ENCODE measurements around the gene PPP1R17. TPM values are rescaled to one million over a fixed set of nuclear protein-coding genes. Genes with fewer than 3 reads are reported as not detected.

Gene PPP1R17
- total and polyA plus RNA-seq, 8 donors = not detected

DNA sequence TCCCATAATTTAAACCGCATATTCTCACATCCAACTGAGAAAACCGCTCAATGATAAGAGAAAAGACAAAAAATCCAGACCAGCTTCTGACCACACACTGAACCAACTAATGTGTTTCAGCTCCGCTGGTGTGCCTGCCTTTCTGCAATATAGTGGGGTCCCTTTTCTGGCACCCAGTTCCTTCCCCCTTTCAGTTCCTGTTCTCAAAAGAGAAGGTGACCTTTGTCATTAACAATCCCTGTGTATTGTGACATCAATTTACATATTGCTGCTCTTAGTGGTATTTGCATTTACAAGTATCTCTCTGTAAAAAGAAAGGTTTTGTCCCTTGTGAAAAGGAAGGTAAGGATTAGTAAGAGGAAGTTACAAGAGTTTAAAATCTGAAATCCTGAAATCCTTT, 1.4 kb downstream of the PPP1R17 start:
- TF ChIP-seq, protein P1, sequence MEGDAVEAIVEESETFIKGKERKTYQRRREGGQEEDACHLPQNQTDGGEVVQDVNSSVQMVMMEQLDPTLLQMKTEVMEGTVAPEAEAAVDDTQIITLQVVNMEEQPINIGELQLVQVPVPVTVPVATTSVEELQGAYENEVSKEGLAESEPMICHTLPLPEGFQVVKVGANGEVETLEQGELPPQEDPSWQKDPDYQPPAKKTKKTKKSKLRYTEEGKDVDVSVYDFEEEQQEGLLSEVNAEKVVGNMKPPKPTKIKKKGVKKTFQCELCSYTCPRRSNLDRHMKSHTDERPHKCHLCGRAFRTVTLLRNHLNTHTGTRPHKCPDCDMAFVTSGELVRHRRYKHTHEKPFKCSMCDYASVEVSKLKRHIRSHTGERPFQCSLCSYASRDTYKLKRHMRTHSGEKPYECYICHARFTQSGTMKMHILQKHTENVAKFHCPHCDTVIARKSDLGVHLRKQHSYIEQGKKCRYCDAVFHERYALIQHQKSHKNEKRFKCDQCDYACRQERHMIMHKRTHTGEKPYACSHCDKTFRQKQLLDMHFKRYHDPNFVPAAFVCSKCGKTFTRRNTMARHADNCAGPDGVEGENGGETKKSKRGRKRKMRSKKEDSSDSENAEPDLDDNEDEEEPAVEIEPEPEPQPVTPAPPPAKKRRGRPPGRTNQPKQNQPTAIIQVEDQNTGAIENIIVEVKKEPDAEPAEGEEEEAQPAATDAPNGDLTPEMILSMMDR (IDR thresholded peaks at IDR 0.05) = no peak
- Histone ChIP-seq H3K27ac (no peak overlapping the region), H3K4me3 (no peak overlapping the region), H3K4me1 (peaks cover 0 to 6% of the 10 kb centered on the region in 2 donors), H3K36me3 (no peaks in the 10 kb centered on the region), H3K9me3 (no peaks in the 10 kb centered on the region), H3K27me3 (no peaks in the 10 kb centered on the region)
- ATAC-seq (peak; percentile 35), DNase-seq (no peak)
- intact Hi-C loops (cut with DNase I) = no loop called here

DNA sequence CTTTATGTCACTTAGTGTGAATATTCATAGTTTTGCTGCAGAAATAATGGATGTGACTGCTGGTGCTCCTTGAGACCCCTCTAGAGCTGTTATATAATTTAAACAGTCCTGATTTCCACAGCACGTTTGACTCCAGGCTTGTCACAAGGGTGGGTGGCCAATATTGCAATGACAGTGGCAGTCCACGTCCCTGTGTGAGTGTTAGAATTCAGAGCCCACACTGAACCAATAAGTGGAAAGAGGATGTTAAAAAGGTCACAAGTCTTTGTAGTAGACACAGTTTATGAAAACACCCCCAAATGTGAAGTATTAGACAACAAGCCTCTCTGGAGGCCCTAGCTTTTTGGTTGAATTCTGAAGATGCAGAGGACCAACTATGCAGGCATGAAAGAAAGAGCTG, 2.0 kb downstream of the PPP1R17 start:
- intact Hi-C loops (cut with DNase I) = no loop called here
- no peak overlapping the region for H3K27ac ChIP-seq
- DNase-seq (no peak), ATAC-seq (no peak)
- TF ChIP-seq, protein P1 (IDR thresholded peaks at IDR 0.05) = no peak
- H3K4me1 ChIP-seq = peaks cover 0 to 6% of the 10 kb centered on the region in 2 donors
- no peaks in the 10 kb centered on the region for H3K9me3 ChIP-seq
- H3K4me3 ChIP-seq = no peak overlapping the region
- H3K27me3 ChIP-seq = no peaks in the 10 kb centered on the region
- no peaks in the 10 kb centered on the region for H3K36me3 ChIP-seq

DNA sequence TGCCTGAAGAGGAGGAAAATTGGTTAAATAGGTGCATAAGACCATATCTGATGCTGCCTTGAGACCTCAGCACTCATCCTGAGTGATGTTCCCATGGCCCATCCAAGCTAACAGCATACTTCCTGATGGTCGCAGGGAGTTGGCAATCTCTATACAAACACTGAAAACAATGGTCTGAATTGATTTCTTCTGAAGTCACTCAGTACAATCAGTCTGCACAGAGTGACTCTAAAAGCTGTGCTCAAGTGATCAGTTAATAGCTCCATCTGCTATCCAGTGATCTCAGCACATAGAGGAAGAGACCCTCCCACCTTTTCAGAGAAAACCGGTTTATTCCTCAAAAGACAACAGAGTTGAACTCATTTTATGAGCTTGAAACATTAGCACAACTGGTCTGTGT, 3.9 kb downstream of the PPP1R17 start:
- intact Hi-C loops (cut with DNase I) = no loop called here
- Histone ChIP-seq H3K27me3 (no peaks in the 10 kb centered on the region), H3K9me3 (no peaks in the 10 kb centered on the region), H3K4me3 (no peak overlapping the region), H3K36me3 (no peaks in the 10 kb centered on the region), H3K4me1 (peaks cover 0 to 6% of the 10 kb centered on the region in 2 donors), H3K27ac (no peak overlapping the region)
- TF ChIP-seq, protein P1 (IDR thresholded peaks at IDR 0.05) = no peak
- ATAC-seq = no peak
- no peak for DNase-seq

- Histone ChIP-seq H3K36me3 (no peaks in the 10 kb centered on the region), H3K27ac (no peak overlapping the region), H3K27me3 (no peaks in the 10 kb centered on the region), H3K4me1 (peaks cover 0 to 6% of the 10 kb centered on the region in 2 donors), H3K4me3 (no peak overlapping the region), H3K9me3 (no peaks in the 10 kb centered on the region)
- intact Hi-C loops (cut with DNase I) = no loop called here
- no peak for DNase-seq
- ATAC-seq = no peak
- TF ChIP-seq, protein P1 (IDR thresholded peaks at IDR 0.05) = no peak
These were observed 5.4 kb downstream of the PPP1R17 start for GRCh38 chr7:31692451-31692850.

GRCh38 chr7:31692871-31693270, 5.9 kb downstream of the PPP1R17 start:
- Histone ChIP-seq H3K4me1 (peaks cover 0 to 5% of the 10 kb centered on the region in 2 donors), H3K4me3 (no peak overlapping the region), H3K27me3 (no peaks in the 10 kb centered on the region), H3K9me3 (no peaks in the 10 kb centered on the region), H3K27ac (no peak overlapping the region), H3K36me3 (no peaks in the 10 kb centered on the region)
- TF ChIP-seq, protein P1 (IDR thresholded peaks at IDR 0.05) = no peak
- intact Hi-C loops (cut with DNase I) = no loop called here
- no peak for DNase-seq
- no peak for ATAC-seq
